Testis (tissue), 3 donors: Measurements from ENCODE around the gene RAX2. TPM values are rescaled to one million over a fixed set of nuclear protein-coding genes. Genes with fewer than 3 reads are reported as not detected.

Source experiments
- DNase-seq: peaks from one replicate; pipeline ENCODE4 v3.0.0-alpha.2; 2019
- H3K27ac ChIP-seq, 2 donors: fragments of 200-600 bp; sonication (generic); one replicate each; pipeline ENCODE4 v1.5.1; 2019
- H3K27me3 ChIP-seq: fragments of 200-600 bp; sonication (generic); one replicate; pipeline ENCODE4 v1.5.1; 2019
- H3K36me3 ChIP-seq: fragments of 200-600 bp; sonication (generic); one replicate; pipeline ENCODE4 v1.5.1; 2017; ENCODE audit warnings: low read depth; ENCODE audit errors: missing control alignments
- H3K4me1 ChIP-seq: fragments of 200-600 bp; sonication (generic); one replicate; pipeline ENCODE4 v1.5.1; 2019
- H3K4me3 ChIP-seq, 2 donors: fragments of 200-600 bp; sonication (generic); one replicate each; pipeline ENCODE4 v1.5.1; 2017 to 2019
- H3K9me3 ChIP-seq: fragments of 200-600 bp; sonication (generic); one replicate; pipeline ENCODE4 v1.5.1; 2017
- POLR2A ChIP-seq: fragments of 450-650 bp; IDR thresholded peaks from one replicate; pipeline ENCODE4 v1.6.1; 2017; ENCODE audit warnings: antibody characterized with exemption, mild to moderate bottlenecking, moderate library complexity
- WGBS, 2 donors: methylation state at CpG; one replicate each; pipeline ENCODE4 v1.1.5; 2018; 5-methylcytosine and 5-hydroxymethylcytosine counted together
- intact Hi-C: fragments of 100-400 bp; cut with DNase I; formaldehyde crosslinking; loops from one replicate; pipeline ENCODE4 v1.15.1; 2023; ENCODE audit warnings: low total_unique reads
- polyA plus RNA-seq: library from polyadenylated mRNA; stranded (reverse); fragments of 350-450 nt; fragmentation: Illumina TruSeq; extraction: RNeasy Lipid Tissue Mini Kit (QIAGEN cat#74804); gene quantifications from one replicate; pipeline ENCODE4 v1.2.3, GENCODE V29; 2014; ENCODE audit warnings: low read depth, low replicate concordance; ENCODE audit not compliant: insufficient read depth
- total RNA-seq, 2 donors: library from RNA; depleted of rRNA; stranded (reverse); fragments of >200 nt; gene quantifications; one replicate each; pipeline ENCODE4 v1.2.3, GENCODE V29; 2016
- TF ChIP-seq, protein P1 (sequence below), 3 experiments: fragments of 450-650 bp in 2 of 3; fragments of 200-600 bp in 1 of 3; sonication (generic) in 1 of 3; IDR thresholded peaks; one replicate each; pipeline ENCODE4 v1.5.1; 2016 to 2019; ENCODE audit warnings: antibody characterized with exemption in 3 of 3, mild to moderate bottlenecking in 2 of 3, moderate library complexity in 1 of 3

The RAX2 gene
- total and polyA plus RNA-seq, 3 donors from 2014 or later, result 0.24 TPM; not detected in 2

GRCh38 chr19:3785938-3786824 is 14.2 kb upstream of the RAX2 start, which contains the start of gene MATK:
MATK (minus strand) TSS chr19:3786381; CDS start chr19:3785135, 1,246 bp downstream.
- H3K4me1 ChIP-seq, result no peaks in the 10 kb centered on the region
- H3K36me3 ChIP-seq, result no peaks in the 10 kb centered on the region
- DNase-seq, result no peak
- H3K4me3 ChIP-seq, result peak within 1 kb of the TSS; percentile 24 to 45
- intact Hi-C loops, result no loop called here
- H3K27me3 ChIP-seq, result no peaks in the 10 kb centered on the region
- 4 to 13% methylated on average over 17 to 62 of the region's 101 CpGs for WGBS, 2 donors
- H3K9me3 ChIP-seq, result no peaks in the 10 kb centered on the region
- no peak within 1 kb of the TSS for H3K27ac ChIP-seq
- TF ChIP-seq POLR2A, result no peak
- TF ChIP-seq, protein P1, sequence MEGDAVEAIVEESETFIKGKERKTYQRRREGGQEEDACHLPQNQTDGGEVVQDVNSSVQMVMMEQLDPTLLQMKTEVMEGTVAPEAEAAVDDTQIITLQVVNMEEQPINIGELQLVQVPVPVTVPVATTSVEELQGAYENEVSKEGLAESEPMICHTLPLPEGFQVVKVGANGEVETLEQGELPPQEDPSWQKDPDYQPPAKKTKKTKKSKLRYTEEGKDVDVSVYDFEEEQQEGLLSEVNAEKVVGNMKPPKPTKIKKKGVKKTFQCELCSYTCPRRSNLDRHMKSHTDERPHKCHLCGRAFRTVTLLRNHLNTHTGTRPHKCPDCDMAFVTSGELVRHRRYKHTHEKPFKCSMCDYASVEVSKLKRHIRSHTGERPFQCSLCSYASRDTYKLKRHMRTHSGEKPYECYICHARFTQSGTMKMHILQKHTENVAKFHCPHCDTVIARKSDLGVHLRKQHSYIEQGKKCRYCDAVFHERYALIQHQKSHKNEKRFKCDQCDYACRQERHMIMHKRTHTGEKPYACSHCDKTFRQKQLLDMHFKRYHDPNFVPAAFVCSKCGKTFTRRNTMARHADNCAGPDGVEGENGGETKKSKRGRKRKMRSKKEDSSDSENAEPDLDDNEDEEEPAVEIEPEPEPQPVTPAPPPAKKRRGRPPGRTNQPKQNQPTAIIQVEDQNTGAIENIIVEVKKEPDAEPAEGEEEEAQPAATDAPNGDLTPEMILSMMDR (IDR thresholded peaks at IDR 0.05), result no peak

GRCh38 chr19:3785451-3785937 is 13.5 kb upstream of the RAX2 start:
- intact Hi-C loops, result no loop called here
- no peaks in the 10 kb centered on the region for H3K27me3 ChIP-seq
- WGBS, 2 donors, result 0 to 1% methylated on average over 21 to 38 of the region's 47 CpGs
- H3K27ac ChIP-seq, result no peak overlapping the region
- no peaks in the 10 kb centered on the region for H3K4me1 ChIP-seq
- H3K36me3 ChIP-seq, result no peaks in the 10 kb centered on the region
- no peaks in the 10 kb centered on the region for H3K9me3 ChIP-seq
- peak overlapping the region; percentile 24 to 45 for H3K4me3 ChIP-seq
- no peak for TF ChIP-seq POLR2A
- TF ChIP-seq, protein P1 (IDR thresholded peaks at IDR 0.05), result no peak
- DNase-seq, result no peak

GRCh38 chr19:3784607-3785450 is 12.8 kb upstream of the RAX2 start:
- Histone ChIP-seq H3K9me3 (no peaks in the 10 kb centered on the region), H3K36me3 (no peaks in the 10 kb centered on the region), H3K4me3 (no peak overlapping the region), H3K4me1 (no peaks in the 10 kb centered on the region), H3K27me3 (no peaks in the 10 kb centered on the region), H3K27ac (no peak overlapping the region)
- no peak for DNase-seq
- WGBS, 2 donors, result 22 to 30% methylated on average over 21 to 25 of the region's 25 CpGs
- intact Hi-C loops, result no loop called here
- TF ChIP-seq POLR2A, result no peak
- TF ChIP-seq, protein P1 (IDR thresholded peaks at IDR 0.05), result no peak

DNA sequence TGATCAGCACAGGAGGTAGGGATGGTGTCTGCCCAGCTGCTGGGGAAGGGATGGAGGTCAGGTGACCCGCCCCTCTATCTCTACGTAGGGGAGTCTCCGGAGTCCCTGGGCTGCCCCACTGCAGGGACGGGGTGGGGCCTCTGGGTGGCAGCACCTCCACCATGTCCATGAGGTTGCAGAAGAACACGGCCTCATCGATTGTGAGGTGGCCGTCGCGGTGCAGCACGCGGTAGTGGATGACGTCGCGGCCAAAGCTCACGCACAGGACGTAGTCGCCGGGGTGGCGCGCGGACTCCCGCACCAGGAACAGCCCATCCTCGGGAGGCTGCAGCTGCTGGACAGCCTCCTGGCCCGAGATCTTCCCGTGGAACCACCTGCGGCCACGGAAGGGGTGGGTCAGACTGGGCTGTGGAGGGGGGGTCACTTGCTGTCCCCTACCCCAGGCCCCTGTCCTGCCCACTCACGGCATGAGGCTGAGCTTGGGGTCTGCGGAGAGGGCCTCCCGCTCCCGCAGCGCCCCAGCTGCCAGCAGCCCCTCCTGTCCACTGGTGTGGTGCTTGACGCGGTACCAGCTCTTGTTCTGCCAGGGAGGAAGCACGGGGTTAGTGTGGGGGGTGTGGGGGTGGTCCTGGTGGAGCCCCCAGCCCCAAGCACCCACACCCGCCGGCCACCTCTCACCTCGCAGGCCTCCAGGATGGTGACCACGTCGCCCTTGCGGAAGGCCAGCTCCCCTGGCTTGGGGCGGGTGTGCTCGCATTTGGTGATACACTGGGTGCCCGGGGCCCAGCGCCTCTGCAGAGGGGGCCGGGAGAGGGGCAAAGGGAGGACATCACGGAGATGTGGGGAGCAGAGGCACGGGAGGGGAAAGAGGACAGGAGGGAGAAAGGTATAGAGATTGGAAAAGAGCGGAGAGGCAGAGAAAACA is 11.9 kb upstream of the RAX2 start:
- no peaks in the 10 kb centered on the region for H3K4me1 ChIP-seq
- H3K4me3 ChIP-seq, result no peak overlapping the region
- intact Hi-C loops, result no loop called here
- no peaks in the 10 kb centered on the region for H3K9me3 ChIP-seq
- no peak for TF ChIP-seq POLR2A
- TF ChIP-seq, protein P1 (IDR thresholded peaks at IDR 0.05), result no peak
- 75 to 77% methylated on average over 23 to 47 of the region's 49 CpGs for WGBS, 2 donors
- H3K27ac ChIP-seq, result no peak overlapping the region
- no peaks in the 10 kb centered on the region for H3K36me3 ChIP-seq
- no peak for DNase-seq
- no peaks in the 10 kb centered on the region for H3K27me3 ChIP-seq
